Fibroblast of villous mesenchyme (primary cell): ENCODE measurements around the gene PI4K2A. TPM values are rescaled to one million over a fixed set of nuclear protein-coding genes. Genes with fewer than 3 reads are reported as not detected.

Experiments used
- DNase-seq: peaks from one replicate; pipeline ENCODE4 v3.0.0-alpha.2; 2010; ENCODE audit warnings: low read depth
- H3K4me3 ChIP-seq: 2 replicates; pipeline ENCODE4 v1.5.1; 2011; ENCODE audit warnings: low read depth, mild to moderate bottlenecking, low read length
- CTCF ChIP-seq: IDR thresholded peaks from 2 replicates; pipeline ENCODE4 v1.5.1; 2012; ENCODE audit warnings: low read depth, mild to moderate bottlenecking, low read length; ENCODE audit not compliant: insufficient read depth
- total RNA-seq: library from RNA; depleted of rRNA; stranded (reverse); fragments of >200 nt; gene quantifications from 2 replicates; pipeline ENCODE4 v1.2.3, GENCODE V29; 2012

The PI4K2A gene
- total RNA-seq, 1 donor = 25.0 TPM

- TF ChIP-seq CTCF = no peak
- peak; percentile 64 for DNase-seq
- H3K4me3 ChIP-seq = peak overlapping the region; percentile 85
Measured at GRCh38 chr10:97684866-97685394, 44.5 kb downstream of the PI4K2A start.

GRCh38 chr10:97685395-97685958 is 45.0 kb downstream of the PI4K2A start:
- DNase-seq = peak; percentile 49
- TF ChIP-seq CTCF = peak; percentile 57
- peak overlapping the region; percentile 85 for H3K4me3 ChIP-seq

- TF ChIP-seq CTCF = no peak
- DNase-seq = peak; percentile 33
- H3K4me3 ChIP-seq = peak overlapping the region; percentile 85
Measured at GRCh38 chr10:97686301-97686961, 46.0 kb downstream of the PI4K2A start.

- H3K4me3 ChIP-seq = peak within 1 kb of the TSS; percentile 85
- DNase-seq = peak; percentile 99
- TF ChIP-seq CTCF = no peak
Measured at GRCh38 chr10:97686962-97687784, 46.7 kb downstream of the PI4K2A start, which contains the start of gene AVPI1. Gene AVPI1, minus strand, starts transcription at chr10:97687241. Its CDS starts 7,336 bp downstream, at chr10:97679905.

GRCh38 chr10:97687785-97688781 is 47.6 kb downstream of the PI4K2A start:
- peak; percentile 94 for DNase-seq
- TF ChIP-seq CTCF = no peak

More at GRCh38 chr10:97687785-97688781, 47.6 kb downstream of the PI4K2A start:
- H3K4me3 ChIP-seq = peak overlapping the region; percentile 31
